HG03354 (cell line): ENCODE data around the gene CDK14.

Source experiments
- ATAC-seq: cut with Tn5 transposase; IDR thresholded peaks from one replicate; pipeline ENCODE4 v1.9.1; 2021; ENCODE audit warnings: mild to moderate bottlenecking; ENCODE audit not compliant: unreplicated experiment, poor library complexity, severe bottlenecking

The CDK14 gene

DNA sequence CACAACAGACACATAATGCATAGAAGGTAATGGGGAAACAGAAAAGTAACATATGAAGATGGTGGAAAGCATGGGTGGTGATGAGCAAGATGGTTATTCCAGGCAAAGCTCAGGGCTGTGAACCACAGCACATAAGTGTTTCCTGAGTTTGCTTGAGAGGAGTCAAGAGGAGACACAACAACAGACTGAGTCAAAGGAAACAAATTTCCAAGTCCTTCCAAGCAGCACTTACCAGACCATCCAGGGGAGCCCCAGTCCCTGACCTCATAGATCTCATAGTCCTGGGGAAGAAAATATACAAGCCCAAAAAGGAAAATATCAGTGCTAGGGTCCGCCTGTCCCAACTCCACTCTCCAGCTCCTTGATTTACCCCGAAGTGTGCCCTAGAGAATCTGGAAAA is 451.5 kb downstream of the CDK14 start:
- no peak for ATAC-seq

DNA sequence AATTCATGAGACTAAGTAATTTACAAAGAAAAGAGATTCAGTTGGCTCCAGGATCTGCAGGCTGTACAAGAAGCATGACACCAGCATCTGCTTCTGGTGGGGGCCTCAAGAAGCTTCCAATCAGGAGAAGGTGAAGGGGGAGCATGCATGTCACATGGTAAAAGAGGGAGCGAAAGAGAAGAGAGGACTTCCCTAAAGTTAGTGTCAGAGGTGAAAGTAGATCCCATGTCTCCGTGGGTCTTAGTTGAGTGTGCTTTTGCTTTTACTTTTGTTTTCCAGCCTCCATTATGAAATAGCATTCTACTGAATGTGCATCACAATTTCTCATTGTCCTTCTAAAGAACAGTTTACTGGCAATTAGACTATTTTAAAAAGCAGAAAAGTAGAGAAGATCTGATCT is 454.6 kb downstream of the CDK14 start:
- ATAC-seq, result peak; percentile 85

DNA sequence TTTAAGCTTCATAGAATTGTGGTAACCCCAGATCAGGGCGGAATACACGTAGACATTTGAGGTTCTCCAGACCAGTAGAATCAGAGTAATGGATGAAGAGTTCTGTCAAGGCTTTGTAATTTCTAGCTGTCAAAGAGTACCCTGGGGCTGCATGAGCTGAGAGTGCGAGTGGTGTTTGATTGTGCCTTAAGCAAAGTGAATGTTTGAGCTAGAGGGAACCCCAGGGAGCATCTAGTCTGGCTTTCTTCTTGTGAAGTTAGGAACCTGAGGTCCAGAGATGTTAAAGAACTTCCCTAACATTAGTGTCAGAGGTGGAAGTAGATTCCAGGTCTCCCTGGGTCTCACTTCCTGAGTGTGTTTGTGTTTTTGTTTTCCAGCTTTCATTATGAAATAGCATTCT is 455.8 kb downstream of the CDK14 start:
- ATAC-seq, result no peak

DNA sequence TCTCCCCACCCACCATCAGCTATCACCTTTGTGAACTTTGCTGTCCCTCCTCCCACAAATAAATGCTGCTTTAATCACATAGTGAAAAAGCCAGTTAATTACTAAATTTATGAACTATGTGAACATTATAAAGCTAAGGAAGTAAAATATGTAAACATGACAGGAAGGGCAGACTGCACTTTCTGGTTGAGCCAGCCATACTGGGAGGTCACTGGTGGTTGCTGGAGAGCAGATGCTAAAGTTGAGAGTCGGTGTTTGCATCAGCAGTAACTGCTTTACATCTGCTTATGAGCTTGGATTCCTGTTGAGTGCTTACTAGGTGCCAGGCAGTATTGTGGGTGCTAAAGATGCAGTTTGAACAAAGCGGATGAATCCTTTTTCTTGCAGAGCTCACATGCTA is 458.3 kb downstream of the CDK14 start:
- no peak for ATAC-seq

DNA sequence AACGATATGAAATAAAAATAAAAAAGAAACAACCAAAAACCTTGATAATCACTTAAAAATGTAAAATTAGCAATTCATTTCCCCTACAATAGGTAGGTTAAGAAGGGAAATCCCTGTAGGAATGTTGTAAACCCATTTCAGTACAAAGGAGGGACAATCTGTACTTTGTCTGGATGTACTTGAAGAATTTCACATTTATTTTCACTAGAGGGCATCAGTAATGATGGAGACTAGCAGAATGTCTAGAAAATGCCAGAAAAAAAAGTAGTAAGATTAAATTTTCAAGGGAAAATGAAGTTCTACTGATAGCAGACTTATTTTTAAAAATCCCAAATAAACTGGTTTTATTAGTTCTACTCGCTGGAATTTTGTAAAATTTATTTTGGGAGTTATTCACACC is 459.1 kb downstream of the CDK14 start:
- ATAC-seq, result no peak

DNA sequence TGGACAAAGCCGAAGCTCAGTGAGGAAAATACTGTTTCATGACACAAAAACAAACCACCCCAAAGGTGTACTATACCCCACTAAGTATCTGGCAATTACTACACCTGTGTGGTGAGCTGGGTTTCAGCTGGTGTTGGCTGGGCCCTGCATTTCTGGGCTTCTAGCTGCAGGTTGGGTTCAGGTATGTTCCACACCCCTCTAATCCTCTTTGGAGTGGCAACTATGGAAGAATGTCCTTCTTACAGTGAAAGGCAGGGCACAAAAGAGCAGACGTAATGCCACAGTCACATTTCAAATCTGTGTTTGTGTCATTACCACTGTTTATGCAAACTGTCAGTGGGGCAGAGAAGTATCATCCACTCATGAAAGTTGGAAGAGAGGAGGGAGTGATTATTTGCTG is 466.6 kb downstream of the CDK14 start:
- ATAC-seq, result no peak

DNA sequence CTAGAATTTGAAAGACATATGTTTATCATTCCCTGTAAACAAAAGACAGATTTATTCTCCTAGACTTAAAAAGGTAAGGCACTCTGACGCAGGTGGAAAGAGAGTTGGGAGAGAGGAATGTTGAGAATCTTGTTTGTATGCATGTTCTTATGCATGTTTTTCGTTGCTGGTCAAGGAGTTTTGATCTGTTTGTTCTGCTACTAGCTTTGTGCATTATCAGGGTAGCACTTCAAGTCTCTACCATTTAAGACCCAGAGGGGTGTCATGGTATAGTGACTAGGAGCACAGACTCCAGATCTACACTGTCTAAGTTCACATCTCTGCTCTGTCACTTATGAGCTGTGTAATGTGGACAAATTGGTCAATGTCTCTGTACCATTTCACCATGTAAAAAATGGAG is 467.9 kb downstream of the CDK14 start:
- ATAC-seq, result no peak

DNA sequence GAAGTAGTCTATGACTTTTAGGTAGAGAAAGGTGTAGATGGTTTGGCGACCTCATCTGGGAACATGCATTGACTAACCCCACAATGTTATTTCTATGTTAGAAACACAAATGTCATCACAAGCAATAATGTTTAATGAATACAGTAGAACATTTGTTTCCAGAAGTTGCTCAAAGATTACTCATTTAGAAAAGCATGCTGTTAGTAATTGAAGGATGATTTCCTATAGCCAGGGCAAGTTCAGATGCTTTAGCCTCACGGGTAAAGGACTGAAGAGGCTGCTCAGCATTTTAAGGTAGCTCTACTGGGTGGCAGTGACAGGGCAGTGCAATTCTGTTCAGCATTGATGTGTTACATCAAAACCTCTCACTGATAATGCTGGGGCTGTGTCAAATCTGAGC is 468.8 kb downstream of the CDK14 start:
- no peak for ATAC-seq

DNA sequence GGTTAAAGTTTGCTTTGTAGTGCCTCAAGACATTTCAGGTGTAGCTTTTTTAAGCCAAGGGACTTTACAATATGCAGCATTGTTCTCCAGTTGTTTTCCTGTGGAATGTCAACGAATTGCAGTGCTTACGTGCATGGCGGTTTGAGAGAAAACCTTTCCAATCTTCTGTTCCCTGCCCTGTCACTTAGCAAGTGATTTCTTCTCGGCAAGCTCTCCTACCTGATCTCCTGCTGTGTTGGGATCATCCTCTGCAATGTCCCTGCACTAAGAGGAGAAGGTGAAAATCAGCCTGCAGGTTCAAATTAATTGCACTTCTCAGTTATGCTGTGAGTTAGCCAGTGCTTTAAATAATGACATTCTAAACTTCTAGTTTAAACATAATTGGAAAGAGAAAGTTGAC is 470.5 kb downstream of the CDK14 start:
- no peak for ATAC-seq

DNA sequence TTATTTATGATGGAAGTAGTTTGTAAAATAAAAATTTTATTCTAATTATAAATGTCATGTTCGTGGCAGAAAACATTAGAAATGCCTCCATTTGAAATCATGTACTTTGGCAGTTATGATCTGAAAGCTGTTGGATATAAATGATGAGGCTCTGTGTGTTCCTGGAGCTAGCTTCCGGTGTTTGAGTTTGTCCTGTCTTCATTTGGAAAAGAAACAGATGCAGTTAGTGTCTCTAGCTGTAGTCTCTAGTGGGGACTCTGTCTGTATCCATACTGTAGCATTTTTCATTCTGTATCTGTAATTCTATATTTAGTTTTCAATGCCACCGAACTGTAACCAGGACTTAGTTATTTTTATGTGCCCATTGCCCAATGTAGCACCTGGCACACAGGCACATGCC is 471.1 kb downstream of the CDK14 start:
- no peak for ATAC-seq

DNA sequence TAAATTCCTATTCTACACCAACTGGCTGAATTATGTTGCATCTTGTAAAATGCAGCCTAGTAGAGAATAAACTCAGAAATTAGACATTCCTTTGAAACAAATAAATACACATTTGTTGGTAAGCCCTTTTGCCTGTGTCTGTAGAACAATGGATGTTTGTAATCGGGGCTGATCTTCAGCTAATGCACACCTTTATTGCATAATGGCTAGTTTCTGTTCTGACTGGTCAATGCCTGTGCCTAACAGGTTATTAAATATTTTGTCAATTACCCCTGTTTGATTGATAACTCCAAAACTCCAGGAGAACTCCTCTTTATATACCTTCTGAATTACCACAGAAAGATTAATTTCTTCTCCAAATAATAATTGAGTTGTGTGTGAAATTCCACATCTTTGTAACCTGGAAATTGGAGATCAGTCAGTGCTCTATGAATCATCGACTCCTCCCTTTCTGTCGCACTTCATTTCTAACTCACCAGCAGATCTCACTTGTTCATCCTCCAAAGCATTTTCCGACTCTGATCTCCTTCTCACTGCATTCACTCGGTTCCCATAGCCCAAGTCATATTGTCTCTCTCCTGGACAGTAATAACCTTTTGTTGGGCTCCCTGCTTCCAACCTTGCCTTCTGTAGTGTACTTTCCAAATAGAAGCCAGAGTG is 472.1 kb downstream of the CDK14 start:
- ATAC-seq, result no peak

DNA sequence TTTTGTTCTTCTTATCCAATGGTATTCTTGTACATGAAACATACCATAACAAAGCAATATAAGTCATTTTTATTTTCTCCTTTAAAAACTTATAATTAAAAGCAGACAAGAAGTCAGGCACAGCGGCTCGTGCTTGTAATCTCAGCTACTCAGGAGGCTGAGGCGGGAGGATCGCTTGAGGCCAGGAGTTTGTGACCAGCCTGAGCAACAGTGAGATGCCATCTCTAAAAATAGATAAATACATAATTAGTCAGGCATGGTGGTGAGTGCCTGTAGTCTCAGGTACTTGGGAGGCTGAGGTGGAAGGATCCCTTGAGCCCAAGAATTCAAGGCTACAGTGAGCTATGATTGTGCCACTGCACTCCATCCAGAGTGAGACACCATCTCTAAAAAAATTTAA is 473.0 kb downstream of the CDK14 start:
- ATAC-seq, result no peak

DNA sequence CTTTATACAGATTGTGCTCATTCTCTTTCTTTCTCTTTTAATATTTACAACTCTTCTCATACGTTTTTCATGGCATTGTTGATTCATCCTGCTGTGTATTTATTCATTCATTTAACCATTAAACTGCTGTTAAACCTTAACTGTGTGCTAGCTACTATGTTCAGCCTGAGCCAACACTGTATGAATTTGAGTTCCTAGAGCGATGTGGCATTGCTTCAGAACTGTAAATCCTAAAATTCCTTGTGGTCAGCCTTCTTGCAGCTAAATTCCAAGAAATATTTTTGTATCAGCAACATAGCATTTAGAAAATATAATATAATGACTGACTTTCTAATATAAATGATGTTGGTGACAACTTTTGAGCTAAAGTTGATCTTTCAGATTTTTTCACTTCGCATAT is 483.4 kb downstream of the CDK14 start:
- no peak for ATAC-seq

DNA sequence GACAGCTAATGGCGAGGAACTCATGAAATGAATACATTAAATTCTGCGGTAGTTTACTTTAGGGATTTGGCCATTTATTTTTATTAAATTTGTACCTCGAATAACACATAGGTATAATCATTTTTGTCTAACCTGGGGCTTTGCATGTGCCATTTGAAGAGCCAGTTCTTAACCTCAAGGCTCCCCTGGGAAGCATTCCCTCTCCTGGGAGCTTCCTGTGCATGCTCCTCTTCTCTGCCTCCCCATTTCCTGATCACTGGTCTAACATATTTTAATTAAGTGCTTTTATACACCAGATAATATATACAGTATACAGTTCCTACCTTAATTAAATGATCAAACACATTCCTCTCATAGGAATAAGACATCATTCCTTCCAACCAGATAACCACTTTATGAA is 484.2 kb downstream of the CDK14 start:
- ATAC-seq, result no peak

DNA sequence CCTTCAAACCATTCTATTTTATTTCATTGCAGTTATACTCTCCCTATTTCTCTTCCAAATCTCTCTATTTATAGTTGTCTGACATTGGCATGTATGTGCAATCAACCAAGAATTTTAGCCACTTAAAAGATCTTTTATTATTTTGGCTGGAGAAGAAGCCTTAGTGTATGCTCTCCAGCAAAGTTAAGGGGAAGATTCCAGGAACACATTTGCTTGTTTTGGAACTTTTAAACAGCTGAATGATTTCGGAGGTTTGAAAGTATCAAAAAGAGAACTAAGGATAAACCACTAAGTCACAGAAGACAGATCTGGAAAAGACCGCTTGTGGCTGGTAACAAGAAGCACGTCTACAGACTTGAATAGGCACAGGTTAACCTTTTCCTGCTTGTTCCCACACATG is 485.9 kb downstream of the CDK14 start:
- no peak for ATAC-seq

DNA sequence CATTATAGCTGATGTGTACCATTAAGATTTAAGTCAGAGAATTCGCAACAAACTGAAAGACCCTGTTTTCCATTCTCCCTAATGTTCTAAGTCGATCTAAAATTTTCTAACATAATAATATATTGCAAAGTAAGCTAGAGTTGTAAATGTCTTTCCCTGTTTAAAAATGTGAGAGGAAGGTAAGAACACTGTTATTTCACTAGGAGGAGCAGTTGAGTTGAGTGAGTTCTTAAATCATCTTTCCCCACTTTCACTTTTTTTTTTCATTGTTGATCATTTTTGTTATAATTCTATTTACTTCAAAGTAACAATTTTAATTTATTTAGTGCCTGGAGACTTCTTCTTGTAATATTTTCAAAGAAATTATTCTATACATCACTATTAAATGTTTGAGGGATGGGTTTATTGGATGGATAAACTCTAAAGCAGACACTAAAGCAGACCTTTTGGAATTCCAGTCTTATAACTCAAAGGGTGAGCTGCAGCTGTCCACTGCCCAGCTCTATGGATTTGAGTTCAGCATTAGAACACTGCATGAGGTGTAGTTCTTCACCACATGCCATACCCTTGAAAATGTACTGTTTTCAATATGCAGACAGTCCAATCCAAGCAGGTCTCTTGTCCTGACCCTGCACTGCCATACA is 486.9 kb downstream of the CDK14 start:
- ATAC-seq, result peak; percentile 62

DNA sequence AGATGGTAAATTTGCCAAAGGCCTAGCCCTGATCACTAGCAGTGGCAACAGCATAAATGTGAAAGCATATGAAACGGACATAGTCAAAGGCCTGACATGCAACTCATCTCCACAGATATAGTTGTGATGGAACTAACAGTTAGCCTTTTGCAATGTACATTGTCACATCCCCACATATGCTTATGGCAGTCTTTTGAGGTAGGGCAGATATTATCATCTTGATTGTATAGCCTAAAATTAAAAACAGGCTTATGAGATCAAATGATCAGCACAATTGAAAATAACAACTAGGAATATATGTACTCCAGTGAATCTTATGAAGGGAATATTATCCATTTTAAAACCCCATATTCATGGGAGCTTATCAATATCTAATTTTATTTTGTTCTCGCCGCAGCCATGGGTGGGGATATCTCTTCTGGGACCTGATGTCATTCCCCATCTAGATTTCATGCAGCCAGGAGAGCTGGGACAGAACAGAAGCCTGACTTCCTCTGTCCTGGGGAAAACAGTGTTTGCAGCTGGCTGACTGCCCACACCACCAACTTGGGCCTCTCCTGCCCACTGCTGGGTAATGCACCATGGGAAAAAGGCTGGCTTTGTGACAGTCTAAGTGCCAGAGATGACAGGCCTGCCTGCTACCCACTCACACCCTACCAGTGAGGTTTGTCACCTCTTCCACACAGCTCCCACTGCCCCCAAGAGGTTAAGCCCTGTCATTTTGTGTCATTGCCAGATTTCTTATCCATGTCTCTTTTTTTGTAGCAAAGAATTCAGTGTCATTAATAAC is 487.9 kb downstream of the CDK14 start:
- ATAC-seq, result no peak

DNA sequence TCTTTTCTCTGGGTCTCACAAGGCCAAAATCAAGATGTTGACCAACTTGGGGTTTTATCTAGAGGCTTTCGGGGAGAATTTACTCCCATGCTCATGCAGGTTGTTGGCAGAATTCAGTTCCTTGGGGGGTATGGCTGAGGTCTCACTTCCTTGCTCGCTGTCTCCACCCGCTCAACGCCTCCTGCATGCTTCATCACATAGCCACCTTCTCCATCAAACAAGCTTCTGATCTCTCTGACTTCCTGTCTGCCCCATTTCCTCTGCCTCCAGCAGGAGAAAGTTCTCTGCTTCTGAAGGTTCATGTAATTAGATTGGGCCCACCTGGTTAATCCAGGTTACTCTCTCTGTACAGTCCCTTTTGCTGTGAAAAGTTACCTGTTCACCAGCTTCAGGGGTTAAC is 489.1 kb downstream of the CDK14 start:
- ATAC-seq, result no peak

DNA sequence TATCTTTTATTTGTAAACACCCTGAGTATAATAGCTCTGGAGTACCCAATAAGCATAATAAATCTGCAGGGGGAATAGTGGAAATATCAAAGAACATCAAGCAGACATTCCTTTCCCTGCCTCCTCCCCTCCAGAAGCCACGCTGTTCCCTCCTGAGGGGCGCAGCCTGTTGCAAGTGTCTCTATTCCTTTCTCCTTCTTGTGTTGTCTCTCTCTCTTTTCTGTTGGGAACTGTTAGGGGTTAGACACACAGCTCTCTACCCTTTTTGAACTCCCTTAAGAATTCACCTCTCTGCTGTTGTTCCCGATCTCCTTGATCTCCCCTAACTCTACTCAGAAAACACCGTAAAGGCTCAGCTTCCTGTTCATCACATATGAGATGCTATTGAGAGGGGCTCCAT is 490.1 kb downstream of the CDK14 start:
- no peak for ATAC-seq

DNA sequence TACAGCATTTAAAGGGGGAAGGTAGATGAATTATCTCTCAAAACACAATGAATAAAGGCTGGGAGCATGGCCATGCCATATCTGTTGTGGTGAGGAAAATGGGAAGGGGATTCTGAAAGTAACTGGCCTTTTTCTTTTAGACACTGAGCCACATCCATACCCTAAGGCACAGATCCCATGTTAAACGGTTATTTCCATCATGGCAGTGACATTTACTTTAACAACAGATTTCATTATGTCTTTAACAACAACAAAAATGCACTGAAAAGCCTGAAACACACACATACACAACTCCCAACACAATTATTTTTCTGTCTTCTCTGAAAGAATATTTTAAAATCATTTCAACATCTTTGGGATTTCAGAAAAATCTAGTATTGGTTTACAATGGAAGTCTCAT is 492.0 kb downstream of the CDK14 start:
- no peak for ATAC-seq

DNA sequence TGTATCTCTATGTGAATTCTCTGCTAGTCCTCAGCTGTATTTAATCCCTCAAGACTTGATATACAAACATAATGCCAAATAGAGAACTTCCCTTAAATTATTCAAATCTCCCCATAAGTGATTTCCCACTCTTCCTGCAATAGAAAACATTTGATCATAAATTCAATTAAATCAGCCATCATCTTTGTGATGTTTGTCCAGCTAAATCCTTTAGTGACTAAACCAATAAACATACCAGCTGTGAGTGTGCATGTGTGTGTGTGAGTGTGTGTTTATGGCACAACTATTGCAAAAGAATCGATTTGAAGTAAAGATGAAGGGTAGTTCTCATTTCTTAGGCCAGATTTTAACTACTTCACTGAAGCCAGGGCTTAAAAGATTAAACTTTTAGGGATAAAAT is 492.6 kb downstream of the CDK14 start:
- no peak for ATAC-seq
